Measurements from ENCODE around the gene SNN. TPM values are rescaled to one million over a fixed set of nuclear protein-coding genes. Genes with fewer than 3 reads are reported as not detected.

SNN gene
- total RNA-seq, 1 experiment from 2014 or later, result 15.6 TPM

DNA sequence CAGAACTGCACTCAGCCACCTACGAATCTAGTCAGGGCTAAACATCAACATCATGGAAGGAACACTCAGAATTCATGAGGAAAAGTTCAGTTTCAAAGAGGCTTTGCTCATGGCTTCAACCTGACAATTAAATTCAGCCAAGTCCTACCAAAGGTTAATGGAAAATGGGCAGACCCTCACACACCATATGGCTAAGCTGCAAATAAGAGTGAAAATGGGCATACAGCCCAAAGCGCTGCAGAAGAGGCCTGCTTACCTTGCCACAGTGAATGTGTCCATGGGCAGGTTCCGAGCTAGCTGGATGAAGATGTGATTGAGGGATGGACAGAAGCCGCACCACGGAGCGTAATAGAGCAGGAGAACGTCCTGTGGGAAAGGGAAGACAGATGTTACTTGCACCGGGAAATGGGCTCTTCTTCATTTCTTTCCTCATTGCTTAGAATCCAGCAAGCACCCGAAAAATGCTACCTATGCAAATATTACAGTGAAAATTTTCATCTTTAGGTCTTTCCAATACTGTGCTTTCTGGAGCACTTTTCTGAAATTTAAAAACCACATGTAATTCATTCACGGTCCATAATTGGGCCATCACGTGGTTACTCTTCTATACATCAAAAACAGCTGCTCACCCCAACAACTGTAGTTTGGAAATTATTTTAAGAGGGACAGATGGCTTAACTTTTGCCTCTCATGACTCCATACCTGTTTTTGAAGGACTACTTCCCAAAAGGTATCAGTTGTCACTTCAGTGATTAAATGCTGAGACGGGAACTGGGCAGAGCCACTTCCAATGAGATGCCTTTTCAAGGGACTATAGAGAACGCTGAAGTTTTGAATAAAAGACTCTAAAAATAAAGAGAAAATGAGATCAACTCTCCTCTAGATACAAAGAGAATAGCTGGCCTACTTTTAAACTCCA, 19.6 kb downstream of the SNN start:
- ChIA-PET POLR2A (no interaction called here), CTCF (no interaction called here)
- no peak overlapping the region for H3K4me3 ChIP-seq (ENCODE audit: low read depth in 2 of 2, low read length in 2 of 2)
- no peaks in the 10 kb centered on the region for H3K9me3 ChIP-seq (ENCODE audit: control insufficient read depth, insufficient read depth, low read depth, low read length)
- no peak for DNase-seq (ENCODE audit: low read depth, low spot score)
- ATAC-seq, result no peak
- no peaks in the 10 kb centered on the region for H3K4me1 ChIP-seq (ENCODE audit: control insufficient read depth, insufficient read depth, low read length)
- in situ Hi-C loops (cut with HindIII; ENCODE audit: low pct_unique_long_range_greater_than_20kb, low sequenced_read_pairs) (no loop called here), intact Hi-C loops (cut with micrococcal nuclease; ENCODE audit: unreplicated experiment) (no loop called here)
- H3K27me3 ChIP-seq (ENCODE audit: control insufficient read depth, insufficient read depth, low read length), result no peaks in the 10 kb centered on the region
- peaks cover 8% of the 10 kb centered on the region for H3K36me3 ChIP-seq (ENCODE audit: control insufficient read depth, insufficient read depth, low read length)
- TF ChIP-seq POLR2AphosphoS5 (IDR thresholded peaks at IDR 0.05; ENCODE audit: low read depth, low read length) (no peak), SIN3A (IDR thresholded peaks at IDR 0.05; ENCODE audit: borderline replicate concordance, insufficient read depth, low read depth, low read length) (no peak), TCF7L2 (IDR thresholded peaks at IDR 0.05; ENCODE audit: low read depth, low read length) (no peak)
- TF ChIP-seq, protein P1, sequence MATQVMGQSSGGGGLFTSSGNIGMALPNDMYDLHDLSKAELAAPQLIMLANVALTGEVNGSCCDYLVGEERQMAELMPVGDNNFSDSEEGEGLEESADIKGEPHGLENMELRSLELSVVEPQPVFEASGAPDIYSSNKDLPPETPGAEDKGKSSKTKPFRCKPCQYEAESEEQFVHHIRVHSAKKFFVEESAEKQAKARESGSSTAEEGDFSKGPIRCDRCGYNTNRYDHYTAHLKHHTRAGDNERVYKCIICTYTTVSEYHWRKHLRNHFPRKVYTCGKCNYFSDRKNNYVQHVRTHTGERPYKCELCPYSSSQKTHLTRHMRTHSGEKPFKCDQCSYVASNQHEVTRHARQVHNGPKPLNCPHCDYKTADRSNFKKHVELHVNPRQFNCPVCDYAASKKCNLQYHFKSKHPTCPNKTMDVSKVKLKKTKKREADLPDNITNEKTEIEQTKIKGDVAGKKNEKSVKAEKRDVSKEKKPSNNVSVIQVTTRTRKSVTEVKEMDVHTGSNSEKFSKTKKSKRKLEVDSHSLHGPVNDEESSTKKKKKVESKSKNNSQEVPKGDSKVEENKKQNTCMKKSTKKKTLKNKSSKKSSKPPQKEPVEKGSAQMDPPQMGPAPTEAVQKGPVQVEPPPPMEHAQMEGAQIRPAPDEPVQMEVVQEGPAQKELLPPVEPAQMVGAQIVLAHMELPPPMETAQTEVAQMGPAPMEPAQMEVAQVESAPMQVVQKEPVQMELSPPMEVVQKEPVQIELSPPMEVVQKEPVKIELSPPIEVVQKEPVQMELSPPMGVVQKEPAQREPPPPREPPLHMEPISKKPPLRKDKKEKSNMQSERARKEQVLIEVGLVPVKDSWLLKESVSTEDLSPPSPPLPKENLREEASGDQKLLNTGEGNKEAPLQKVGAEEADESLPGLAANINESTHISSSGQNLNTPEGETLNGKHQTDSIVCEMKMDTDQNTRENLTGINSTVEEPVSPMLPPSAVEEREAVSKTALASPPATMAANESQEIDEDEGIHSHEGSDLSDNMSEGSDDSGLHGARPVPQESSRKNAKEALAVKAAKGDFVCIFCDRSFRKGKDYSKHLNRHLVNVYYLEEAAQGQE (IDR thresholded peaks at IDR 0.05; ENCODE audit: insufficient read depth in 1 of 2, low read depth in 2 of 2, low read length in 1 of 2), result no peak
- TF ChIP-seq, protein P2, sequence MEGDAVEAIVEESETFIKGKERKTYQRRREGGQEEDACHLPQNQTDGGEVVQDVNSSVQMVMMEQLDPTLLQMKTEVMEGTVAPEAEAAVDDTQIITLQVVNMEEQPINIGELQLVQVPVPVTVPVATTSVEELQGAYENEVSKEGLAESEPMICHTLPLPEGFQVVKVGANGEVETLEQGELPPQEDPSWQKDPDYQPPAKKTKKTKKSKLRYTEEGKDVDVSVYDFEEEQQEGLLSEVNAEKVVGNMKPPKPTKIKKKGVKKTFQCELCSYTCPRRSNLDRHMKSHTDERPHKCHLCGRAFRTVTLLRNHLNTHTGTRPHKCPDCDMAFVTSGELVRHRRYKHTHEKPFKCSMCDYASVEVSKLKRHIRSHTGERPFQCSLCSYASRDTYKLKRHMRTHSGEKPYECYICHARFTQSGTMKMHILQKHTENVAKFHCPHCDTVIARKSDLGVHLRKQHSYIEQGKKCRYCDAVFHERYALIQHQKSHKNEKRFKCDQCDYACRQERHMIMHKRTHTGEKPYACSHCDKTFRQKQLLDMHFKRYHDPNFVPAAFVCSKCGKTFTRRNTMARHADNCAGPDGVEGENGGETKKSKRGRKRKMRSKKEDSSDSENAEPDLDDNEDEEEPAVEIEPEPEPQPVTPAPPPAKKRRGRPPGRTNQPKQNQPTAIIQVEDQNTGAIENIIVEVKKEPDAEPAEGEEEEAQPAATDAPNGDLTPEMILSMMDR (IDR thresholded peaks at IDR 0.05), result no peak
- no peak overlapping the region for H3K27ac ChIP-seq (ENCODE audit: low read length)
- BruUV-seq (replicated peaks), result no TSS peak

DNA sequence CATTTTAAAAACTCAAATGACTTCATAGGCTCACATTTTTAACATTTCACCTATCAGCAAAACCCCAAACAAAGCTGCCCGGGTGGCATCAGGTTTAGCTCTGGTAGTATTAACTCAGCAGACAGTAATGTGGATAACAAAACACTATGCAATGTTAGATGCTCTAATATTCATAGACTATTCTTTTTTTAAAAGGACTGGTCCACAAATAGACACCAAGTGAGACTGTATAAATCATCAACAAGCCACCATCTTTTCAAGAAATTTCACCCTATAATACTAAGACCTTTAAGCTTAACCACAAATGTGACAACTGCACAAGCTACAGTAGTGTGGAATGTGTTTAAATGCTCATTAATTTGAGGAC, 20.2 kb downstream of the SNN start:
- DNase-seq (ENCODE audit: low read depth, low spot score) (no peak), ATAC-seq (no peak)
- Histone ChIP-seq H3K36me3 (ENCODE audit: control insufficient read depth, insufficient read depth, low read length) (peaks cover 8% of the 10 kb centered on the region), H3K27me3 (ENCODE audit: control insufficient read depth, insufficient read depth, low read length) (no peaks in the 10 kb centered on the region), H3K27ac (ENCODE audit: low read length) (no peak overlapping the region), H3K4me3 (ENCODE audit: low read depth in 2 of 2, low read length in 2 of 2) (no peak overlapping the region), H3K9me3 (ENCODE audit: control insufficient read depth, insufficient read depth, low read depth, low read length) (no peaks in the 10 kb centered on the region), H3K4me1 (ENCODE audit: control insufficient read depth, insufficient read depth, low read length) (no peaks in the 10 kb centered on the region)
- TF ChIP-seq, protein P2 (IDR thresholded peaks at IDR 0.05), result no peak
- TF ChIP-seq SIN3A (IDR thresholded peaks at IDR 0.05; ENCODE audit: borderline replicate concordance, insufficient read depth, low read depth, low read length), result no peak
- ChIA-PET CTCF (no interaction called here), POLR2A (no interaction called here)
- no TSS peak for BruUV-seq (replicated peaks)
- in situ Hi-C loops (cut with HindIII; ENCODE audit: low pct_unique_long_range_greater_than_20kb, low sequenced_read_pairs), result no loop called here
- intact Hi-C loops (cut with micrococcal nuclease; ENCODE audit: unreplicated experiment), result no loop called here
